OCI-LY3 (cell line): ENCODE measurements around the gene SNX15.

Experiments used
- CTCF ChIP-seq: fragments of 200-600, 300-600 bp; sonication (generic); IDR thresholded peaks from 2 replicates; pipeline ENCODE4 v1.5.1; 2014; ENCODE audit warnings: antibody characterized with exemption, low read length, low read depth
- EZH2phosphoT487 ChIP-seq: fragments of 200-600 bp; shearing (Covaris generic); IDR thresholded peaks from 2 replicates; pipeline ENCODE4 v1.6.1; 2018; ENCODE audit warnings: antibody characterized with exemption, mixed run types, low read depth

GRCh38 chr11:65084598-65085375 lies 57.5 kb downstream of the SNX15 start:
- TF ChIP-seq CTCF (no peak), EZH2phosphoT487 (no peak)
